Measurements from ENCODE around the gene ECM1.

Gene ECM1

DNA sequence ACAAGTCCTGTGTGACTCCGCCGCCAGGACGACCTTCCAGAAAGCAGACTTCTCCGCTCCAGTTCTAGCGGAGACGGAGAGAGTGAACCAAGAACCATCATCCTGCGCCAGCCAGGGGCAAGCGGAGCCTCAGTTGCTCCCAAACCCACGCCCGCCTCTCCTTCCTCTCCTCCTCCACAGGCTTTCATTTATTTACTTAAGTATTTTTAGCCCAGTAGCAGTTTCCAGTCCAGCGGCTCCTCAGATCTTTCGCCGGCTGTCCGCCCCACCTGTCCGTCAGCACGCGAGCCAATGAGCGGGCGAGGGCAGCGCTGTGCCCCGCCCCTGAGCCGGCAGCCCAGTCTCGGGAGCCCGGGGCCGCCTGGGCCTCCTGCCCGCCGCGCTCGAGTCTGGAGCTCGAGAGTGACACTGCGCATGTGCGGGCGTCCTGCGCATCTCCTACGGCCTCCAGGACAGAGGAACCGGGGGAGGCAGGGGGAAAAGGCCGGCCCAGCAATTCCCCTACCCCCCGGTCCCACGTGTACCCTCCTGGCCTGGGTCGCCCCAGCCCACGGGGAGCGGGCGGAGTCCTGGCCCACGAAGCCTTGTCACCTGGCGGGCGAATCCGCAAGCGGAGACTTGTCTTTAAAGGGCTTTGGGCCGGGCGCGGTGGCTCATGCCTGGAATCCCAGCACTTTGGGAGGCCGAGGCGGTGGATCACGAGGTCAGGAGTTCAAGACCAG lies 7.6 kb downstream of the ECM1 start, which contains the start of gene FALEC:
Gene FALEC, plus strand, starts transcription at position 425 of the 722 bp plus-strand sequence.
- DNase-seq (ENCODE audit: low read depth): peak; percentile 97
- TF ChIP-seq, protein P1, sequence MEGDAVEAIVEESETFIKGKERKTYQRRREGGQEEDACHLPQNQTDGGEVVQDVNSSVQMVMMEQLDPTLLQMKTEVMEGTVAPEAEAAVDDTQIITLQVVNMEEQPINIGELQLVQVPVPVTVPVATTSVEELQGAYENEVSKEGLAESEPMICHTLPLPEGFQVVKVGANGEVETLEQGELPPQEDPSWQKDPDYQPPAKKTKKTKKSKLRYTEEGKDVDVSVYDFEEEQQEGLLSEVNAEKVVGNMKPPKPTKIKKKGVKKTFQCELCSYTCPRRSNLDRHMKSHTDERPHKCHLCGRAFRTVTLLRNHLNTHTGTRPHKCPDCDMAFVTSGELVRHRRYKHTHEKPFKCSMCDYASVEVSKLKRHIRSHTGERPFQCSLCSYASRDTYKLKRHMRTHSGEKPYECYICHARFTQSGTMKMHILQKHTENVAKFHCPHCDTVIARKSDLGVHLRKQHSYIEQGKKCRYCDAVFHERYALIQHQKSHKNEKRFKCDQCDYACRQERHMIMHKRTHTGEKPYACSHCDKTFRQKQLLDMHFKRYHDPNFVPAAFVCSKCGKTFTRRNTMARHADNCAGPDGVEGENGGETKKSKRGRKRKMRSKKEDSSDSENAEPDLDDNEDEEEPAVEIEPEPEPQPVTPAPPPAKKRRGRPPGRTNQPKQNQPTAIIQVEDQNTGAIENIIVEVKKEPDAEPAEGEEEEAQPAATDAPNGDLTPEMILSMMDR (IDR thresholded peaks at IDR 0.05; ENCODE audit: insufficient read depth, low read depth, low read length, missing control alignments): no peak
- peak within 1 kb of the TSS; percentile 67 for H3K4me3 ChIP-seq (ENCODE audit: low read depth, low read length)

DNA sequence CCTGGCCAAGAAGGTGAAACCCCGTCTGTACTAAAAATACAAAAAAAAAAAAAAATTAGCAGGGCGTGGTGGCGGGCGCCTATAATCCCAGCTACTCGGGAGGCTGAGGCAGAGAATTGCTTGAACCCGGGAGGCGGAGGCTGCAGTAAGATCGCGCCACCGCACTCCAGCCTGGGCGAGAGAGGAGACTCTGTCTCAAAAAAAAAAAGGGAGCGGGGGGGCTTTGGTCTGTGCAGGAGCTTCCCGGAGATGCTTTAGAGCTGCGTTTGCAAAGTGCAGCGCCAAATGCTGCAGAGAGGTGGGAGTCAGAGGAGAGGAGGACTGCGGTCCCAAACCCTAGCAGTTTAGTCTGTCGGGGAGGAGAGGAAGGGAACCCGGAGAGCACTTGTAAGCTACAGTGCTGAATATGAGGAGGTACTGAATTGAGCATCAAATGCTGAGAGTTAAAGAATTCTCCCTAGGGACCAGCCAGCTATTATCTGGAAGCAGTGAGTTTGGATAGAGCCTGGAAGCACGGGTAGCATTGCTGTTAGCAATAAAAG lies 8.2 kb downstream of the ECM1 start:
- H3K4me3 ChIP-seq (ENCODE audit: low read depth, low read length): peak overlapping the region; percentile 67
- TF ChIP-seq, protein P1 (IDR thresholded peaks at IDR 0.05; ENCODE audit: insufficient read depth, low read depth, low read length, missing control alignments): no peak
- peak; percentile 29 for DNase-seq (ENCODE audit: low read depth)

DNA sequence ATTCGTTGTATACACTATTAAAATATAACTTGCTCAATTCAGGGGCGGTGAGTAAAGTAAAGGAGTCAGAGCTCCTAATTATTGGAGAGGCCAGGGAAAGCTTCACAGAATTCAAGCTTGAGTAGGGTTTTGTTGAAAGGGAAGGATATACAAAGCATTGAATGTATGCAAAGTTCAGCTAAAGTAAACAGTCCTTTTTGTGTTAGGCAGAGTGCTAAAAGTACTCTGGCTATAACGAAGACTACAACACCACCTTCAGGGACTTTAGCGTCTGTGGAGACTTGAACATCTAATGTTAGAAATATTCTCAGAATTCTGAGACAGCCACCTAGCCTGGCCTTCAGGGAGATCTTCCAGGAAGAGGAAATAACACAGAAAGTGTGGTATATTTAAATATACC lies 8.7 kb downstream of the ECM1 start:
- TF ChIP-seq, protein P1 (IDR thresholded peaks at IDR 0.05; ENCODE audit: insufficient read depth, low read depth, low read length, missing control alignments): peak; percentile 9
- peak; percentile 39 for DNase-seq (ENCODE audit: low read depth)
- peak overlapping the region; percentile 67; the same call in 1 of the 2 replicates for H3K4me3 ChIP-seq (ENCODE audit: low read depth, low read length)

DNA sequence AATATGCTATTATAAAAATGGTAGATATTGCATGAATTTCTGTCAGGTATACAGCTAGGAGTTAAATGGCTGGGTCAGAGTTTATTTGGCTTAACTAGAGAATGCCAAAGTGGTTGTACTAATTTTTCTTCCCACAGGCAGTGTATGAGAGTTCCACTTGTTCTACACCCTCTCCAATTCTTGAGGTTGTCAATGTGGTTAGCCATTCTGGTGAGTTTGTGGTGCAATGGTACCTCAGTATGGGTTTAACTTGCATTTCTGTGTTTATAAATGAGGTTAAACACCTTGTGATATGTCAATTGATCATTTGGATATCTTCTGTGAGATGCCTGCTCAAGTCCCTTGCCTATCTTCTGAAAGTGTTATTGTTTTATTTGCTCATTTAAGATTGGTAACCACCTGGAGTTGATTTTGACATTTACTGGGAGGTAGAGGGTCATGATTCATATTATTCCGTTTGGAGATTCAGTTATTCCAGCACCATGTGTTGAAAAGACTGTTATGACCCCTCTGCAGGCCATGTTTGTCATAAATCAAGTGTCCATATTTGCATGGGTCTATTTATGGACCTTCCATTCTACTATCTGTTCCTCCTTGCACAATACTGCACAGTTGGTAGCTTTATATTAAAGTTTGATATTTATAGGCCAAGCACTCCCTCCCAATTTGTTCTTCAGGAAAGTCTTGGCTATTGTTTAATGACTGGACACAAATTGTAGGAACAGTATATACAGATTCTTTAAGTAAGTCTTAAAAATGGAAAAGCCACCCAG lies 13.5 kb downstream of the ECM1 start:
- DNase-seq (ENCODE audit: low read depth): no peak
- no peak overlapping the region for H3K4me3 ChIP-seq (ENCODE audit: low read depth, low read length)
- TF ChIP-seq, protein P1 (IDR thresholded peaks at IDR 0.05; ENCODE audit: insufficient read depth, low read depth, low read length, missing control alignments): no peak

DNA sequence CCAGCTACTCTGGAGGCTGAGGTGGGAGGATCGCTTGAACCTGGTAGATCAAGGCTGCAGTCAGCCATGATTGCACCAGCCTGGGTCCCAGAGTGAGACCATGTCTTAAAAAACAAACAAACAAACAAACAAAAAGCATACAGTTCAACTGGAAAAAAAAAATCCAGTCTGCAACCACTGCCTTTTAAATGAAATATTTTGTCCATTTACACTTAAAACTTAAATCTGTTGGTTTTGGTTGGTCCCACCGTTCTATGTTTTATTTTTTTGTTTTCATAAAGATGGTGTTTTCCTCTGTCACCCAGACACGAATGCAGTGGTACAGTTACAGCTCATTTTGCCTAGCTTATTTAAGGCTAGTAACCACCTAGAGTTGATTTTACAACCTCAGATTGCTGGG lies 17.4 kb downstream of the ECM1 start:
- DNase-seq (ENCODE audit: low read depth): no peak
- H3K4me3 ChIP-seq (ENCODE audit: low read depth, low read length): no peak overlapping the region
- TF ChIP-seq, protein P1 (IDR thresholded peaks at IDR 0.05; ENCODE audit: insufficient read depth, low read depth, low read length, missing control alignments): no peak

DNA sequence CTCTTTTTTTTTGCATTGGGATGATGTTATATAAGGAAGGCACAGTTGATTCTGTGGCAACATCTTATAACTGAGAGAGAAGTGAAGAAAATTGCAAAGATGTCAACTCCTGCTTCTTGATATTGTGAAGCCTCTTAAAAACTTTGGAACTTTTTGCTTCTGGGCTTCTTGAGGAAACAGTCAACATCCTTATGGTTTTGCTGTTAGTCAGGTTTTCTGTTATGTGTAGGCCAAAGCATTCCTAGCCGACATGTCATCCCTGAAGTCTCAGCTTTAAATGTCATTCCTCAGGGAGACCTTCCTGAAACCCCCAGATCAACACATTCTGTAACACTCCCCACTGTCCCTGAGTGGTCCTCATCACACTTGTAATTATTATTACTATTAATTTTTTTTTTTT lies 20.3 kb downstream of the ECM1 start:
- TF ChIP-seq, protein P1 (IDR thresholded peaks at IDR 0.05; ENCODE audit: insufficient read depth, low read depth, low read length, missing control alignments): no peak
- no peak overlapping the region for H3K4me3 ChIP-seq (ENCODE audit: low read depth, low read length)
- no peak for DNase-seq (ENCODE audit: low read depth)

Data from GM12865 (cell line).